ENCODE results near the gene MEST. TPM values are rescaled to one million over a fixed set of nuclear protein-coding genes. Genes with fewer than 3 reads are reported as not detected.

MEST gene
- polyA plus RNA-seq, 1 donor, result 169 TPM

- Histone ChIP-seq H3K36me3 (ENCODE audit: control insufficient read depth, insufficient read depth, low read length) (peaks cover 25% of the 10 kb centered on the region), H3K27ac (ENCODE audit: low read length) (no peak overlapping the region), H3K9me3 (ENCODE audit: control insufficient read depth, low read depth, low read length) (no peaks in the 10 kb centered on the region), H3K4me3 (ENCODE audit: low read length) (no peak overlapping the region), H3K27me3 (ENCODE audit: control insufficient read depth, insufficient read depth, low read length) (no peaks in the 10 kb centered on the region), H3K4me1 (ENCODE audit: control insufficient read depth, insufficient read depth, low read length) (no peaks in the 10 kb centered on the region)
- DNase-seq, result no peak
- 100% methylated on average over 1 of the region's 1 CpG for WGBS (ENCODE audit: insufficient coverage, low lambda C conversion rate)
These were observed 52.5 kb downstream of the MEST start for GRCh38 chr7:130544356-130544755.

GRCh38 chr7:130553398-130554029 is 61.6 kb downstream of the MEST start:
- no peak for DNase-seq
- no peaks in the 10 kb centered on the region for H3K27me3 ChIP-seq (ENCODE audit: control insufficient read depth, insufficient read depth, low read length)
- no peaks in the 10 kb centered on the region for H3K9me3 ChIP-seq (ENCODE audit: control insufficient read depth, low read depth, low read length)
- H3K27ac ChIP-seq (ENCODE audit: low read length), result no peak overlapping the region
- no peaks in the 10 kb centered on the region for H3K4me1 ChIP-seq (ENCODE audit: control insufficient read depth, insufficient read depth, low read length)
- peaks cover 13% of the 10 kb centered on the region for H3K36me3 ChIP-seq (ENCODE audit: control insufficient read depth, insufficient read depth, low read length)
- no peak overlapping the region for H3K4me3 ChIP-seq (ENCODE audit: low read length)
- 86% methylated on average over 2 of the region's 3 CpGs for WGBS (ENCODE audit: insufficient coverage, low lambda C conversion rate)

DNA sequence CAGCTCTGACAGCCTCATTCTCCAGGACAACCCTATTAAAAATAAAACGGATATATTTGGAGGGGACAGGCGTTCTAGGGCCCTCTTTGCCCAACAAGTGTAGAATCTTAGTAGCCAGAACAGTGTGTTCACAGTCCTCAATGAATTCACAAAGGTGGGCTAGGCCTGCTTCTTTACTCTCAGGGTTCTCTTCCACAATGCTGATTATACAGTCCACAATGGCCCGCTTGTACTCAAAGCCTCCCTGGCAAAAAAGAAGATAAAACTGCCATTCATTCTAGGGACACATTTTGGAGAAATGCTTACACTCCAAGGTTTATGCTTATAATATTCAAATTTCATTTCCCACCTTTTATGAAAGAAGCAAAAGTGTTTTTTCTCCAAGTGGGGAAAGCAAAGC is 62.6 kb downstream of the MEST start:
- Histone ChIP-seq H3K27ac (ENCODE audit: low read length) (no peak overlapping the region), H3K9me3 (ENCODE audit: control insufficient read depth, low read depth, low read length) (no peaks in the 10 kb centered on the region), H3K27me3 (ENCODE audit: control insufficient read depth, insufficient read depth, low read length) (no peaks in the 10 kb centered on the region), H3K4me1 (ENCODE audit: control insufficient read depth, insufficient read depth, low read length) (no peaks in the 10 kb centered on the region), H3K36me3 (ENCODE audit: control insufficient read depth, insufficient read depth, low read length) (peaks cover 16% of the 10 kb centered on the region), H3K4me3 (ENCODE audit: low read length) (no peak overlapping the region)
- no CpG with 5 or more reads among the region's 3 CpGs for WGBS (ENCODE audit: insufficient coverage, low lambda C conversion rate)
- DNase-seq, result no peak

Other genes with a start within 250 kb of the MEST start
- gene CPA2, start 225.2 kb upstream of the MEST start, polyA plus RNA-seq, result 28.4 TPM
- 7.9 TPM for gene CPA4, start 198.9 kb upstream of the MEST start, polyA plus RNA-seq
- 0.15 TPM for gene CPA5, start 147.3 kb upstream of the MEST start, polyA plus RNA-seq
- 2.1 TPM for gene CPA1, start 111.6 kb upstream of the MEST start, polyA plus RNA-seq
- gene CEP41, start 51.1 kb upstream of the MEST start, polyA plus RNA-seq, result 12.8 TPM
- 20.8 TPM for gene COPG2, start 176.7 kb downstream of the MEST start, polyA plus RNA-seq
- 0.09 TPM for gene TSGA13, start 194.5 kb downstream of the MEST start, polyA plus RNA-seq
- gene KLF14, start 242.1 kb downstream of the MEST start, polyA plus RNA-seq, result 0.18 TPM

Measured in large intestine (tissue), 3 donors.